ENCODE data around the gene PUM2.

PUM2 gene

DNA sequence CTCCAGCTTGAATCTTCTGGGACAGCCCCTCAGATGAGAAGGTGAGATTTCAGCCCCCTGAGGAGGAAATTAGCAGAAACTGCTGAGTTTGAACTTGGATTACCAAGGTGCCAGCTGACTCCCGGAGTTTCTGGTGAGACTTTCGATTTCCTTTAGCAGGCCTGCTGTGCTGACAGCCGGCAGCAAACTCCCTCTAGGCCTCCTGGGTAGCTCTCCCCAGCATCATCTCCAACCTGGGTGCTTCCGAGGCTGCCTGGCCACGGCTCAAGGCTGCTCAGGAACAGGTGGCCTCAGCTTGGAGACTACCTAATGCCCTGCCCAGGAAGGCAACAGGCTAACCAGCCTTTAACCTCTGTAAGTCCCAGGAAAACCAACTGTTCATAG is 142.2 kb downstream of the PUM2 start:
- Mint-ChIP-seq H3K27me3 (peaks cover 5 to 8% of the 10 kb centered on the region in 2 donors), H3K4me1 (ENCODE audit: low read depth in 2 of 2) (peaks cover 0 to 5% of the 10 kb centered on the region in 2 donors), H3K27ac (no peak overlapping the region), H3K4me3 (no peak overlapping the region), H3K36me3 (ENCODE audit: insufficient read depth) (no peaks in the 10 kb centered on the region), H3K9me3 (no peaks in the 10 kb centered on the region)
- ATAC-seq (replicated peaks) (no peak), DNase-seq (no peak)

DNA sequence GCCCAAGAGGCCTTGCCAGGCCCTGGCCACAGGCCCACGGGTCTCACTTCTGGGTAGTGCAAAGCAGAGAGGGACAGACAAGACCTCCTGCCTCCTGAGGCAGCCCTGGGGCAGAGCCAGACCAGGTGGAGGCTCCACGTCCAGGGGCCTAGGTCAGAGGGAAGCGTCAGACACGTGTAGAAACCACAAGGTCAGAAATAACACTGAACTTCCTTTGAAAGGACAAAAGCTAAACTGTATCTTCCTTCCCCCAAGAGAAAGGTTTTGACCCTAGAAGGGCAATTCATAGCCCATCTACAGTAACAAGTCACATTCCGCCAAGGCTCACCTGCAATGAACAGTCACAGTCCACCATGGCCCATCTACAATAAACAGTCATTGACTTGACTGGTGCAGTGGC is 143.6 kb downstream of the PUM2 start:
- Mint-ChIP-seq H3K9me3 (no peaks in the 10 kb centered on the region), H3K4me1 (ENCODE audit: low read depth in 2 of 2) (peaks cover 0 to 5% of the 10 kb centered on the region in 2 donors), H3K27me3 (peaks cover 2 to 5% of the 10 kb centered on the region in 2 donors), H3K4me3 (no peak overlapping the region), H3K36me3 (ENCODE audit: insufficient read depth) (no peaks in the 10 kb centered on the region), H3K27ac (no peak overlapping the region)
- ATAC-seq (replicated peaks): no peak
- DNase-seq: no peak

DNA sequence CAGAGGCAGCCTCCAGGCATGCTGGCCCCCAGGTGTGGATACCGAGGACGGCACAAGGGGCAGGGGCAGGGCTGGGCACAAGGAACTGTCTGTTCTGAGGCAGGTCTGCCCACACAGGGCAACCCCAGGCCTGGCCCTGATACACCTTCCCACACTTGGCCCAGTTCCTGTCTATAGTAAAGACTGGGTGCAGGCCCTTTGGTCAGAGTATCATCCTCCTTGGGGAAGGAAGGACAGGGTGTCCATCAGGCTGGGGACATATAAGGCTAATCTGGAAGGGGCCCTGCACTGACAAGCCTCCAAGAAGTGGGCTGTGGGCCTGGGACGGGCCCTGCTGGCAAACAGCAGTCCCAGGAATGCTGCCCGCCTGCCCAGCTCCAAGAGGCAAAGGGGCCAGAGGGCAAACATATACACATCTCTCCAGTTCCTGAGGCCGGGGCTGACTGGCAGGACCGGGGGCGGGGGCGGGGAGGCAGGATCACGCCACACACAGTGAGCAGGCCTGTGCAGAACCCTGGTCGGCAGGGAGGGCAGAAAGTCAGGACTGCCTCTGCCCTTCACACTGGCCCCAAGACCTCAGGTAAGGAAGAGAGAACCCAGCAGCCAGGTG is 144.6 kb downstream of the PUM2 start:
- no peak overlapping the region for H3K4me3 Mint-ChIP-seq
- DNase-seq (no peak), ATAC-seq (replicated peaks) (no peak)
- peaks cover 0 to 5% of the 10 kb centered on the region in 2 donors for H3K4me1 Mint-ChIP-seq (ENCODE audit: low read depth in 2 of 2)
- H3K27me3 Mint-ChIP-seq: peaks cover 0 to 11% of the 10 kb centered on the region in 2 donors
- no peaks in the 10 kb centered on the region for H3K36me3 Mint-ChIP-seq (ENCODE audit: insufficient read depth)
- no peak overlapping the region for H3K27ac Mint-ChIP-seq
- no peaks in the 10 kb centered on the region for H3K9me3 Mint-ChIP-seq

DNA sequence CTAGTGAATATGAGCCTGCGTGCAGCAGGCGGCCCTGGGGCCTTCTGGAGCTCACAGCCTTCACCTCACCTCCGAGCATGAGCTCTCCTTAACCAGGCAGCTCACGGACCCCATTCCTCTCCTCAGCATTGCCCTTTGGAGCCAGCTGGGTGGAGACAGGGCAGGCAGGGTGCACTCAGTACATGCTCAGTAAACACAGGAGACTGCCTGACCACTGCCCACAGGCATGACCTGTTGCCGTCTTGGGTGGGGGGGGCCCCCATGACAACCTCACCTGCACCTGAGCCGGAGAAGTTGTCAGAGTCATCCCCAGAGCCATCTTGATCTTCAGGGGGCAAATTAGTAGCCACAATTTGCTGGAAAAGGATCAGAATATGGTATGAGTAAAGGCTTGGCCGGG is 145.6 kb downstream of the PUM2 start:
- no peak for DNase-seq
- Mint-ChIP-seq H3K27ac (no peak overlapping the region), H3K36me3 (ENCODE audit: insufficient read depth) (no peaks in the 10 kb centered on the region), H3K27me3 (peaks cover 0 to 20% of the 10 kb centered on the region in 2 donors), H3K4me3 (no peak overlapping the region), H3K9me3 (no peaks in the 10 kb centered on the region), H3K4me1 (ENCODE audit: low read depth in 2 of 2) (peaks cover 0 to 5% of the 10 kb centered on the region in 2 donors)
- ATAC-seq (replicated peaks): no peak

DNA sequence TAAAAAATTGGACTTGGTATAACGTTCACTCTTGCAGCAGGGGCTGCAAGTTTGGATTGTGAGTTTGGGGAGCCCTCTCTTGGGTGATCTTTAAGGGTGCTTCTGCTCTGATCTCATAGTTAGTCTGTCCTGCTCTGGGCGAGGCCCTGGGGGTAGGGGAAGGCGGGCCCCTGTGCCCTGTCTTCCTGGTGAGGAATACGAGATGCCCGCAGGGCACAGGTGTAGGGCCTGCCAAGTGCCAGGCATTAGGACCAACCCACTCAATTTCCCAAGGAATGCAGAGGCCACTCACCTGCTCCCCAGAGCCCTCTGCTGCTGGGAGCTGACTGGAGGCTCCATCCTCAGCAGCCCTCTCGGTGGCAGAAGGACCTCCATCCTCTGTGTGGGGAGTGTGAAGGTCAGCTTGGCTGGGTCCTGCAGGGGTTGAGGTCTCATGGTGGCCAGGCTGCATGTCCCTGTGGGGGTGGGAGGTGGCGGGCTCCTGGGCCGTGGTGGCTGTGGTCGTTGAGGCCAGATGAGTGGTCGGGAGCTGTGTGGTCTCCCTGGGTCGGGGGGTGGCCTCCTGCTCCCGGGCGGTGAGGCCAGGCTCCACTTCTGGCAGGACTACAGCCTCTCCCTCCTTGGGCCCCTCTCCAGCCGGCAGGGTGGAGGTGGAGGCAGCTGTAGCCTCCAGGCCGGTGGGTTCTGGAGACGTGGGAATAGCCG is 147.0 kb downstream of the PUM2 start:
- H3K36me3 Mint-ChIP-seq (ENCODE audit: insufficient read depth): no peaks in the 10 kb centered on the region
- H3K27me3 Mint-ChIP-seq: peaks cover 9 to 31% of the 10 kb centered on the region in 2 donors
- no peak overlapping the region for H3K4me3 Mint-ChIP-seq
- DNase-seq (no peak), ATAC-seq (replicated peaks) (no peak)
- H3K27ac Mint-ChIP-seq: no peak overlapping the region
- peaks cover 0 to 4% of the 10 kb centered on the region in 2 donors for H3K4me1 Mint-ChIP-seq (ENCODE audit: low read depth in 2 of 2)
- no peaks in the 10 kb centered on the region for H3K9me3 Mint-ChIP-seq

DNA sequence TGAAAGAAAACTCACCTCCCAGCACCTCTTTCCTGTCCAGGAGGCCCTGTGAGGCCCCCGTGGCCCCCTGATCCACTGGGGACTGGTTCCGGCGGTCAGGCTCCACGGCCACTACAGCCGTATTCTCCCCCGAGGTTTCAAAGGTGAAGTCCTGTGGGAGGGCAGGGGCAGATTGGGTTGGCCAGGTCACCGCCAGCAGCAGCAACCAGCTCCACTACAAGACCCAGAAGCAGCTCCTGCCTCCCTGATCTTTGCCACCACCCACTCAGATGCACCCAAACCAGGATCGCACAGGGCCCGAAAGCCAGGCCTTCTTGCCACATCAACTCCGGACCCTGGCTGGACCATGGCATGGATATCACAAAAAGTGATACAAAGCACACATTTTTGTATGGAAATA is 147.6 kb downstream of the PUM2 start:
- Mint-ChIP-seq H3K27me3 (peaks cover 11 to 37% of the 10 kb centered on the region in 2 donors), H3K27ac (no peak overlapping the region), H3K36me3 (ENCODE audit: insufficient read depth) (no peaks in the 10 kb centered on the region), H3K4me3 (no peak overlapping the region), H3K4me1 (ENCODE audit: low read depth in 2 of 2) (peaks cover 0 to 2% of the 10 kb centered on the region in 2 donors), H3K9me3 (no peaks in the 10 kb centered on the region)
- DNase-seq: no peak
- ATAC-seq (replicated peaks): no peak

DNA sequence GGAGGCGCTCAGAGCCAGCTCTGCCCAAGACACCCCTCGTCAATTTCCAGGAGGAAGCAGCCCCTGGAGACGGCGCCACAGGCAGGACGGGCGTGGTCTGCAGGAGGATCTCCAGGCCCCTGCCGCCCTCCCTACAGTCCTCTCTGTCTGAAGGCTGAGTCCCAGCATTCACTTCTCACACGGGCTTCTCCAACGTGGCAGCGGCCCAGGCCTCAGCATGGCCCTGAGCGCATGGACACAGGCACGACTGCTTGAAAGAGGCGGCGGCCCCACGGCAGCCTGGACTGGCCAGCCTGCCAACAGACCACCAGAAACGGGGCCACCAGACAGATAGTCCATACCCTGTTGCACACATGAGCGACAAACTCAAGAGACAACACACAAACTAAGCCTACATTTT is 149.0 kb downstream of the PUM2 start:
- no peak for DNase-seq
- no peak overlapping the region for H3K27ac Mint-ChIP-seq
- no peak for ATAC-seq (replicated peaks)
- no peaks in the 10 kb centered on the region for H3K36me3 Mint-ChIP-seq (ENCODE audit: insufficient read depth)
- no peak overlapping the region for H3K4me3 Mint-ChIP-seq
- no peaks in the 10 kb centered on the region for H3K9me3 Mint-ChIP-seq
- H3K4me1 Mint-ChIP-seq (ENCODE audit: low read depth in 2 of 2): no peaks in the 10 kb centered on the region
- H3K27me3 Mint-ChIP-seq: peaks cover 11 to 46% of the 10 kb centered on the region in 2 donors

DNA sequence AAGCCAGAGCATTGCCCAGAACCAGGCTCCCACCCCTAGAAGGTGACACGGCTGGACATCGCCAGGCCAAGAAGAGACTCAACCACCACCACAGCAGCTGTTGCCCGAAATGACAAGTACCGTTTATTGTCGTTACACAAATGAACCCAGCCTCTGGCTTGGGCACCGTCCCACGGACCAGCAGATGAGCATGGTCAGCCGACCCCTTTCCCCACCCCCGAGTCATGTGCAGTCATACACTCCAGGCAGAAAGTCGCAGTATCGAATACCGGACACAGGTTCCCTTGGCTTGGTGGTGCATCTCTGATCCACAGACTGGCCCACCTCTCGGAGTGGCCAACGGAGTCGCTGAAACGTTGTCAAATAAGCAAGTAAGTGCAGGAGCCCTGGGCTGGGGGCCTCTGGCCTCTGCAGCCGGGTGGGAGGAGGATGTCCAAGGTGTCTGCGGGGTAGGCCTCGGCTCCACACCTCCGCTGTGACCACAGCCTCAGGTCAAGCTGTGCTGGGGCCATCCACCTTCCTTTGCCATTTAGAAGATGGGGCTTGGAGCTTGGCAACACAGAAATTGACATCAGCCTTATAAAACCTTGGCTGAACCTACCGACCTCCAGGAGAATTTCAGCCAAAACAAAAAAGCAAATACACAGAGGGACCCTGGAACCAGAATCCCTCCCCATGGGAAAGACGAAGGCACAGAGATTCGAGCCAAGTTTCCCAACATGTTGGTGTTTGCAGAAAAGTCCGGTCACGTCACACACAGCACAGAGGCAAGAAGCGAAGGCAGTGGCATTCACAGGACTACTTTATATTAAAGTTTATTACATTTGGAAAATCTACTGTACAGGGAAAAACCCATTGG is 149.7 kb downstream of the PUM2 start:
- Mint-ChIP-seq H3K27me3 (peaks cover 11 to 46% of the 10 kb centered on the region in 2 donors), H3K4me1 (ENCODE audit: low read depth in 2 of 2) (no peaks in the 10 kb centered on the region), H3K4me3 (no peak overlapping the region), H3K36me3 (ENCODE audit: insufficient read depth) (no peaks in the 10 kb centered on the region), H3K27ac (no peak overlapping the region), H3K9me3 (no peaks in the 10 kb centered on the region)
- DNase-seq: no peak
- ATAC-seq (replicated peaks): no peak

DNA sequence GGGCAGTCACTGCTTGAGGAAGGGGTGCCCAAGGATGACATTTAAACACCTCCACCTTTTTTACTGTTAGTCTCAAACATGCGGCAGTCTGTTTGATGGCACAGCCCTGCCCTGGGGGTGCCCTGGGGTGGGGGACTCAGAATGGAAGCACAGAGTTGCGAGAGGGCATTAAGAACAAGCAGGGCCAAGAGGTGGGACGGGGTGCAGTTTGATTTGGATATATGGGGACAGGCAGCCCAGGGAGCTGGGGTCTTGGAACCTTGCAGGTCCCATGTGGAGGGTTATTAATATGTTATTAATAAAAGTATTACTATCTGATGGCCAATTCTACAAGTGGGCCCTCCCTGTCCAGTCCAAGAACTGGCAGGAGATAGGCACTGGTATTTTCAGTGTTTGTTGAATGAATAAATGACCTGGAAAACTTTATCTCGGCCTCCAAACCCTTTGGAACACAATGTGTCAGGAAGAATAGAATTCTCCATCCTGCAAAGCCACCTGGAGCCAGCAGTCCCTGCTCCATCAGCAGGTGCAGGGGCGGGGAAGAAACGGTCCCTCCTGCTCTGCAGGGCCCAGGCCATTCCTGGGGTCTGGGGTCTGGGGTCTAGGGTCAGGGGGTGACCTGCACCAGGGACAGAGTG is 150.9 kb downstream of the PUM2 start:
- Mint-ChIP-seq H3K36me3 (ENCODE audit: insufficient read depth) (no peaks in the 10 kb centered on the region), H3K4me3 (no peak overlapping the region), H3K9me3 (no peaks in the 10 kb centered on the region), H3K4me1 (ENCODE audit: low read depth in 2 of 2) (no peaks in the 10 kb centered on the region), H3K27ac (no peak overlapping the region), H3K27me3 (peaks cover 11 to 46% of the 10 kb centered on the region in 2 donors)
- ATAC-seq (replicated peaks) (no peak), DNase-seq (no peak)

DNA sequence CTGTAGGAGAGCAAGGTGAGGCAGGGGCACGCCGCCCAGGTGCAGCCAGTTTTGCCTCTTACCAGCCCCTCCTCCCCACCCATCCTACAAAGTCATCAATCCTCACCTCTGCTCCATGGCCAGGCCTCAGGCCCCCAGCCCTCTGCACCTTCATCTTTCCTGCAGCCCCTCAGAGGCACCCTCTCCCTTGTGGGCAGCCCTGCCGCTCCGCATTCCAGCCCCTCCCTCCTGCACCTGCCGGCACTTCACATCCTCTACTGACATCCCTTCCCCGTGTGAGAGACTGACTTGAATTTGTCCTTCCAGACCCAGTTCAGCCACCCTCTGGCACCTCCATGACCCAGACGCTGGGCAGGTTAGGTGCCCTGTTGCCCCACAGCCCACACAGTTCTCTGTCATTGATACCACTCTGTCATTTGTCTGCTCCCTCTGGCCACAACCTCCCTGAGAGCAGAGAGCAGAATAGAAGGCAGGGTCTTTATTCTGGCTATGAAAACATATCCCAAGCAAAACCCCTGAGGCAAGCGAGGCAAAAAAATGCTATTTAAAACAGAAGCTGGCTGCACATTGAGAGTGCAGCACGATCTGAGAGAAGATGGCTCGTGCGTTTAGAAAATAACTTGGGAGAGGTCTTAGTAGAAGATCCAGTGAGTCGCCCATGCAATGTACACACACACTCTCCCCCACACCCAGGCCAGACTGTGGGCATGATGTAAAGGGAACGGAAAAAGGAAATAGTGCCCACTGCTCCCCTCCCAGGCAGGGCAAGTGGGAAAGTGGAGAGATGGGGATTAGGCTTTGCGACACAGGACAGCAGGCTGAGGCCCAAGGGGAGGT is 151.6 kb downstream of the PUM2 start:
- no peaks in the 10 kb centered on the region for H3K9me3 Mint-ChIP-seq
- no peak for ATAC-seq (replicated peaks)

More for the DNA sequence above, 151.6 kb downstream of the PUM2 start:
- no peak overlapping the region for H3K4me3 Mint-ChIP-seq
- H3K4me1 Mint-ChIP-seq (ENCODE audit: low read depth in 2 of 2): no peaks in the 10 kb centered on the region
- H3K36me3 Mint-ChIP-seq (ENCODE audit: insufficient read depth): no peaks in the 10 kb centered on the region
- peaks cover 11 to 46% of the 10 kb centered on the region in 2 donors for H3K27me3 Mint-ChIP-seq
- H3K27ac Mint-ChIP-seq: no peak overlapping the region
- DNase-seq: no peak

Data from effector memory CD8-positive, alpha-beta T cell (primary cell).